Epithelial cell of prostate (primary cell): ENCODE data around the gene SLC31A1.

Source experiments
- DNase-seq: peaks from one replicate; pipeline ENCODE4 v3.0.0-alpha.2; 2011; ENCODE audit warnings: low read depth, low spot score
- H3K27ac ChIP-seq: fragments of 450-650 bp; 2 replicates; pipeline ENCODE4 v1.5.1; 2017; ENCODE audit warnings: mild to moderate bottlenecking

SLC31A1 gene

DNA sequence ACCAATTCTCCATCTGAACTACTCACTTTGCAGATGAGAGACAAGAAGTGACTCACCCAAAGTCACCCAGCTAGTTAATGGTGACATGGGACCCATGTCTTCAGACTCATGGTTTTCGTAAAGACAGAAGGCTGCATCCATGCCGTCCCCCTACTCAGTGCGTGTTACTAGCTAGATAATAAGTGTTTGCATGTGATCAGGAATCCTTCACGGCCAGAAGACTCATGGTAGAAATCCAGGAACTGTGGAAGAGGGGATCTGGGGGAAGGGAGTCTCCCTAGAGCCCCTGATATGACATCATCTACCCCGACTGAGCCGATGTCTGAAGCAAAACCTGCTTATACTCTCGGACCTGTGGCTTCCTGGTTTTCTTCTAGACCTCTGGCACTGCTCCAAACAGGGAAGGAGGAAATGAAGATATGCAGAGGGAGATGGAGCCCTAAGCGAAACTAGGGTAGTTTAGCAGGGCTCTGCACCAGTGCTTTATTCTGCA, 78.5 kb downstream of the SLC31A1 start:
- H3K27ac ChIP-seq: no peak overlapping the region
- DNase-seq: no peak

GRCh38 chr9:113301548-113301947, 80.2 kb downstream of the SLC31A1 start:
- no peak for DNase-seq
- H3K27ac ChIP-seq: no peak overlapping the region

DNA sequence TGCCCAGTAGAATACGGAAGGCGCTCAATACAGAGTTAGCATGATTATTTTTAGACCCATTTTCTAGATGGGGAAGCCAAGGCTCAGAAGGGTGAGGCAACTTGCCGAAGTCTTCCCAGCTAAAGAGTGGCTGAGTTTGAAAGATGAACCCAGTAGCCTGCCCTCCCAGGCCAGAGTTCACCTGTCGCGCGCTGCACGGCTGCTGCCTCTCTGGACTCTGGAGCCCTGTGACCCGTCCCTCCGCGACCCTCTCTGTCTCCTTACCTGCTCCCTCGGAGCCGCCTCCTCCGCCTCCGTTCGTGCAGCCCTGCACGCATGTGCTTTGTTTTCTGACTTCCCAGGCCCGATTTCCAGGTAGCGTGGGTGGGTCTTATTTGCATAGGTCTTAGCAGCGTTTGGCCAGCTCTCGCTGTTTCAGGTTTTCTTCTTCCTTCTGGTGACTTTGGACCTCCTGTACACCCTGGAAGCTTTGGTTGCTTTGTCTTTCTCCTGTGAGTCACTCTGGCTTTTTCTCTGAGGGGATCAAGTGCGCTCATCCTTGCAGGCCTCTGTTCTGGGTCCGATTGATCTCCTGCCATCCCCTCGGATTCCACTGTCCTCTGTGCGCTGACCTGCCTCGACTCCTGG, 81.6 kb downstream of the SLC31A1 start, which contains the start of gene RNF183:
TSS of gene RNF183 (minus strand) at position 585 of the 627 bp plus-strand sequence. CDS start 5,192 bp downstream, outside the sequence.
- H3K27ac ChIP-seq: no peak within 1 kb of the TSS
- no peak for DNase-seq

GRCh38 chr9:113306566-113306965, 85.2 kb downstream of the SLC31A1 start:
- H3K27ac ChIP-seq: no peak overlapping the region

DNA sequence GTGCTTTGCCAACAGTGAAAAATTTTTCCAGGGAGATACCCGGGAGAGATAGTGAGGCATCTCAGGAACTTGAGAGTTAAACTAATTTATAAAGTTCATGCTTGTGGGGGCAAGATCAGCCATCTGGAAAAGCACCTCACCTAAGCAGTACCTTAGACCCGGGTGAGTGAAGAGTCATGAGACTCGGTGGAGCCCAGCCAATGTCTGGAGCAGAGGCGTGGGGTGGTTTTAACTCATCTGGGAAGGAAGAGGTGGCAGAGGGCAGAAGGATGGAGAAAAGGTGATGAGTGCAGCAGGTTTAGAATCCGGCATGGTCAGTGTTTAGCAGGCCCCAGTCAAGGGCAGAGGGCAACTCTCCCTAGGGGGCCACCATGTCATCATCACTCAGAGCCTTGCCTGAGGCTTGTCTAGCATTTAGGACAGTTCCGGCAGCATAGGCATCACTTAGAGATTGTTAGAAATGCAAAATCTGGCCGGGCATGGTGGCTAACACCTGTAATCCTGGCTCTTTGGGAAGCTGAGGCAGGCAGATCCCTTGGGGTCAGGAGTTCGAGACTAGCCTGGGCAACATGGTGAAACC, 86.1 kb downstream of the SLC31A1 start:
- no peak overlapping the region for H3K27ac ChIP-seq
- no peak for DNase-seq

More at GRCh38 chr9:113306566-113306965, 85.2 kb downstream of the SLC31A1 start:
- no peak for DNase-seq

DNA sequence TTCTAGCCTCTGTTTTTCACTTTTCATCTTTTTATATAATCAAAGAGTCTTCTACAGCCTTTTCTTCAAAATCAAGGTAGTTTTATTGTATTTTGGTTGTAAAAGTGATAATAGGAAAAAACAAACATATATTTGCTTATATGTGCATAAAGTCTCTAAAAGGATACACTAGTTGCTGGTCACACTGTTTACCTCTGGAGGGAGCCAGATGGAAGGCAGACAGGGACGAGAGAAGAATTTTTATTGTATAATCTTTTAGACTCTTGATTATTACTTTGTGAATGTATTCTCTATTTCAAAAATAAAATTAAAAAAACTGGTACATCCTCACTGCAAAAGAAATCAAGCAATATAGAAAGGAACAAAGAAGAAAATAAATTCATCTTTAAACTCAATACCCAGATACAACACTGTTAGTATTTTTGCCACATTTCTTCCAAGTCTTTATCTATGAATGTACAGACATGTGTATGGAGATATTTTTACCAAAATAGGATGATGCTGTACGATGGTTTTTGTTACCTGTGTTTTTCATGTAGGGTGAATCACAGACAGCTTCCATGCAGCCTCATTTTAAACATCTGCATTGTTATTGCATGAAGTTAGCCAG, 88.0 kb downstream of the SLC31A1 start:
- no peak overlapping the region for H3K27ac ChIP-seq
- no peak for DNase-seq

DNA sequence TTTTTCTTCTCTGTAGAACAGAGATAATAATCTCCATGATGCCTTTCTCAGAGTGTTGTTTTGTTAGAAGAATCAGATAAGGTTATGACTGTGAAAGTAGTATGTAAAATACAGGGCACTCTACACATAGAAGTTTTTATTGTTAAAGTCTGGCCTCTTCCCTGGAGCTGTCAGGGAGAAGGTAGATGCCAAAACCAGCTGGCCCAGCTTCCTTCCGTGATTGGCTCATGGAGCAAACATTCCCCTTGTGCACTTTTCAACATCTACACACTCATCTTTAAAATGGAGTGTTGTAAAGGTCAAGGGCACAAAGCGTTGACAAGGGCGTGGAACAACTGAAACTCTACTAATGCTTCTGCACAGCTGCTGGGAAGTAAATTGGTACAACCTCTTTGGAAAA, 89.2 kb downstream of the SLC31A1 start:
- no peak for DNase-seq

GRCh38 chr9:113311961-113312360, 90.6 kb downstream of the SLC31A1 start:
- DNase-seq: no peak
- H3K27ac ChIP-seq: no peak overlapping the region

More for the DNA sequence above, 89.2 kb downstream of the SLC31A1 start:
- H3K27ac ChIP-seq: no peak overlapping the region

- no peak overlapping the region for H3K27ac ChIP-seq
- no peak for DNase-seq
Measured at GRCh38 chr9:113313261-113313660, 91.9 kb downstream of the SLC31A1 start.
